ENCODE results near the gene UNC93A. TPM values are rescaled to one million over a fixed set of nuclear protein-coding genes. Genes with fewer than 3 reads are reported as not detected.
"Not testable (repeated sequence)": the region's sequence is repeated elsewhere in the genome, so short reads cannot be mapped to it uniquely, and the experiment has no call there.

UNC93A gene
- total RNA-seq, 1 donor: not detected

DNA sequence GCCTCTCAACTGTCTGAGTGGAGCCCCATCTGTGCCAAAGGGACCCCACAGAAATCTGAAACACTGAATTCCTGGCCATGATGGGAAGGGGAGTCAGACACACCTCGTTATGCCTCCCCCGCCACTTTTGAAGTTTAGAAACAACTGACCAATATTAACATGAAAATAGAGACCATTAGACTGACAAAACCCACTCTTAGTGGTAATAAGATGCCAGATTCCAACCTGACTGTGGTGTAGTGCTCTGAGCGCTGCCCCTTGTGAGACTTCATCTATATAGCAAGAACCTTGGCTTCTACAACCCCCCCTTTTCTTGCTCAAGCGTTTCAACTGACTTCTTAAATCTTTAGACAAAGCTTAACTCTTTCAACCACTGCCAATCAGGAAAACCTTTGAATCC, 46.1 kb upstream of the UNC93A start:
- TF ChIP-seq CTCF (IDR thresholded peaks at IDR 0.05; ENCODE audit: extremely low read depth, low read depth, low read length): no peak
- Histone ChIP-seq H4K20me1 (ENCODE audit: insufficient read depth, low read length) (no peaks in the 10 kb centered on the region), H2AFZ (ENCODE audit: low read length) (no peak overlapping the region), H3K9me3 (ENCODE audit: low read depth, low read length) (no peaks in the 10 kb centered on the region), H3K27ac (ENCODE audit: low read depth, low read length) (no peak overlapping the region), H3K27me3 (ENCODE audit: insufficient read depth, low read length) (no peaks in the 10 kb centered on the region), H3K79me2 (ENCODE audit: insufficient read depth, low read length) (no peaks in the 10 kb centered on the region), H3K4me3 (ENCODE audit: insufficient read depth, low read length) (no peak overlapping the region), H3K4me1 (ENCODE audit: insufficient read depth, low read length) (no peaks in the 10 kb centered on the region), H3K4me2 (ENCODE audit: insufficient read depth, low read length) (no peak overlapping the region), H3K36me3 (ENCODE audit: insufficient read depth, low read length) (no peaks in the 10 kb centered on the region)
- no peak for DNase-seq (ENCODE audit: insufficient read length, low spot score, missing footprints)

DNA sequence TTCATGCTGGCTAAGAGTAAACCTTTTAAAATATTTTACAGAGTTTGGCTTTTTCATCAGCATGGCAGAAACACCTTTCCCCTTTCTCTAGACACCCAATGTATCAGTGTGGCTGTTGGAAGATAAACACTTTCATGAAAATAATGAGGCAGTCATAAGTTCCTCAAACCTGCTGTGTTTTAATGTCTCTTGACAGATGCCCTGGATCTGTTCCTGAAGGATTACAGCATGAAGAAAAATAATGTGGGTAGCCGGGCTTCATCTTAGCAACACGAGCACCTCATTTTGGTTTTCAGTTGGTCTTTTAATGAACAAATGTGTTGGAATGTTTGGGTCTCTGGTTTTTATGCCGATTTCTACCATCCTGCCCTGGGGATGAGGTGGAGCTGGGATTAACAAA, 45.5 kb upstream of the UNC93A start:
- H3K9me3 ChIP-seq (ENCODE audit: low read depth, low read length): no peaks in the 10 kb centered on the region

GRCh38 chr6:167247814-167248595, 43.1 kb upstream of the UNC93A start:
- H4K20me1 ChIP-seq (ENCODE audit: insufficient read depth, low read length): no peaks in the 10 kb centered on the region
- H3K27me3 ChIP-seq (ENCODE audit: insufficient read depth, low read length): no peaks in the 10 kb centered on the region
- no peaks in the 10 kb centered on the region for H3K4me1 ChIP-seq (ENCODE audit: insufficient read depth, low read length)
- H3K27ac ChIP-seq (ENCODE audit: low read depth, low read length): no peak overlapping the region
- no peak overlapping the region for H3K4me2 ChIP-seq (ENCODE audit: insufficient read depth, low read length)
- H3K79me2 ChIP-seq (ENCODE audit: insufficient read depth, low read length): no peaks in the 10 kb centered on the region
- no peak overlapping the region for H3K4me3 ChIP-seq (ENCODE audit: insufficient read depth, low read length)
- H2AFZ ChIP-seq (ENCODE audit: low read length): no peak overlapping the region
- peak; percentile 13 for DNase-seq (ENCODE audit: insufficient read length, low spot score, missing footprints)
- no peaks in the 10 kb centered on the region for H3K36me3 ChIP-seq (ENCODE audit: insufficient read depth, low read length)
- TF ChIP-seq CTCF (IDR thresholded peaks at IDR 0.05; ENCODE audit: extremely low read depth, low read depth, low read length): no peak
- H3K9me3 ChIP-seq (ENCODE audit: low read depth, low read length): no peaks in the 10 kb centered on the region

More for the DNA sequence above, 45.5 kb upstream of the UNC93A start:
- Histone ChIP-seq H4K20me1 (ENCODE audit: insufficient read depth, low read length) (no peaks in the 10 kb centered on the region), H3K4me1 (ENCODE audit: insufficient read depth, low read length) (no peaks in the 10 kb centered on the region), H3K4me3 (ENCODE audit: insufficient read depth, low read length) (no peak overlapping the region), H2AFZ (ENCODE audit: low read length) (no peak overlapping the region), H3K79me2 (ENCODE audit: insufficient read depth, low read length) (no peaks in the 10 kb centered on the region), H3K4me2 (ENCODE audit: insufficient read depth, low read length) (no peak overlapping the region), H3K36me3 (ENCODE audit: insufficient read depth, low read length) (no peaks in the 10 kb centered on the region), H3K27me3 (ENCODE audit: insufficient read depth, low read length) (no peaks in the 10 kb centered on the region), H3K27ac (ENCODE audit: low read depth, low read length) (no peak overlapping the region)
- no peak for TF ChIP-seq CTCF (IDR thresholded peaks at IDR 0.05; ENCODE audit: extremely low read depth, low read depth, low read length)
- DNase-seq (ENCODE audit: insufficient read length, low spot score, missing footprints): no peak

GRCh38 chr6:167248878-167249455, 42.1 kb upstream of the UNC93A start:
- not testable (repeated sequence) for H3K36me3 ChIP-seq (ENCODE audit: insufficient read depth, low read length); H3K4me3 ChIP-seq (ENCODE audit: insufficient read depth, low read length); H4K20me1 ChIP-seq (ENCODE audit: insufficient read depth, low read length); H3K4me1 ChIP-seq (ENCODE audit: insufficient read depth, low read length); H3K27ac ChIP-seq (ENCODE audit: low read depth, low read length); H3K79me2 ChIP-seq (ENCODE audit: insufficient read depth, low read length); H3K9me3 ChIP-seq (ENCODE audit: low read depth, low read length); H3K4me2 ChIP-seq (ENCODE audit: insufficient read depth, low read length); H3K27me3 ChIP-seq (ENCODE audit: insufficient read depth, low read length); H2AFZ ChIP-seq (ENCODE audit: low read length)
- DNase-seq (ENCODE audit: insufficient read length, low spot score, missing footprints): peak; percentile 23
